Fibroblast of the aortic adventitia (primary cell): ENCODE results near the gene CAD. TPM values are rescaled to one million over a fixed set of nuclear protein-coding genes. Genes with fewer than 3 reads are reported as not detected.

Source experiments
- DNase-seq: peaks from one replicate; pipeline ENCODE4 v3.0.0-alpha.2; 2010; ENCODE audit warnings: low read depth
- H3K4me3 ChIP-seq: 2 replicates; pipeline ENCODE4 v1.5.1; 2011; ENCODE audit warnings: low read depth, mild to moderate bottlenecking, control low read depth, low read length, moderate library complexity
- total RNA-seq: library from RNA; depleted of rRNA; stranded (reverse); fragments of >200 nt; gene quantifications from 2 replicates; pipeline ENCODE4 v1.2.3, GENCODE V29; 2012; ENCODE audit warnings: low replicate concordance
- TF ChIP-seq, protein P1 (sequence below): IDR thresholded peaks from 2 replicates; pipeline ENCODE4 v1.5.1; 2011; ENCODE audit warnings: mild to moderate bottlenecking, low read length, control low read depth, inconsistent platforms; ENCODE audit not compliant: insufficient read depth

CAD gene
- total RNA-seq, 1 donor = 35.5 TPM

- TF ChIP-seq, protein P1, sequence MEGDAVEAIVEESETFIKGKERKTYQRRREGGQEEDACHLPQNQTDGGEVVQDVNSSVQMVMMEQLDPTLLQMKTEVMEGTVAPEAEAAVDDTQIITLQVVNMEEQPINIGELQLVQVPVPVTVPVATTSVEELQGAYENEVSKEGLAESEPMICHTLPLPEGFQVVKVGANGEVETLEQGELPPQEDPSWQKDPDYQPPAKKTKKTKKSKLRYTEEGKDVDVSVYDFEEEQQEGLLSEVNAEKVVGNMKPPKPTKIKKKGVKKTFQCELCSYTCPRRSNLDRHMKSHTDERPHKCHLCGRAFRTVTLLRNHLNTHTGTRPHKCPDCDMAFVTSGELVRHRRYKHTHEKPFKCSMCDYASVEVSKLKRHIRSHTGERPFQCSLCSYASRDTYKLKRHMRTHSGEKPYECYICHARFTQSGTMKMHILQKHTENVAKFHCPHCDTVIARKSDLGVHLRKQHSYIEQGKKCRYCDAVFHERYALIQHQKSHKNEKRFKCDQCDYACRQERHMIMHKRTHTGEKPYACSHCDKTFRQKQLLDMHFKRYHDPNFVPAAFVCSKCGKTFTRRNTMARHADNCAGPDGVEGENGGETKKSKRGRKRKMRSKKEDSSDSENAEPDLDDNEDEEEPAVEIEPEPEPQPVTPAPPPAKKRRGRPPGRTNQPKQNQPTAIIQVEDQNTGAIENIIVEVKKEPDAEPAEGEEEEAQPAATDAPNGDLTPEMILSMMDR = no peak
- H3K4me3 ChIP-seq = no peak overlapping the region
- no peak for DNase-seq
These were observed 21.8 kb downstream of the CAD start for GRCh38 chr2:27238976-27239375.

DNA sequence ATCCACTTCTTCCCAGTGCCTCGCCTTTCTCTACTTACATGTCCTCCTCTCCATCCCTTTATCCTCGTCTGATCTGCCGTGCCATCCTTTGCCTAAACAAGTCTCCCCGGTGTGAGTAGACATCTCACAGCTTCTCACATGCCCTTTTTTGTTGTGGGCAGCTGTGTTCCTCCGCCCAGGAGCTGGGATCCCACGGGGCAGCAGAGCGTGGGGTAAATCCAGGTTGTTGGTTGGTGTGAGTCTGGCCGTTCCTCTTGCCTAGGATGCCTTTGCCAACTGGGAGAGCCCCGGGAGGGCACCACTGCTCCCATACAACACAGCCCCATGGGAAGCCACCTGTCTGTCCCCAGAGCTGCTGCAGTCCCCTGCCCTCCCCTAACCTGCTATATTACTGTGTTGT is 23.2 kb downstream of the CAD start:
- no peak overlapping the region for H3K4me3 ChIP-seq
- TF ChIP-seq, protein P1 = no peak
- no peak for DNase-seq

GRCh38 chr2:27241761-27242613 is 24.8 kb downstream of the CAD start:
- DNase-seq = no peak
- no peak overlapping the region for H3K4me3 ChIP-seq
- TF ChIP-seq, protein P1 = no peak

GRCh38 chr2:27242614-27242951 is 25.4 kb downstream of the CAD start:
- TF ChIP-seq, protein P1 = no peak
- DNase-seq = no peak
- H3K4me3 ChIP-seq = no peak overlapping the region

- TF ChIP-seq, protein P1 = no peak
- no peak for DNase-seq
- H3K4me3 ChIP-seq = no peak overlapping the region
These were observed 26.4 kb downstream of the CAD start for GRCh38 chr2:27243391-27244130.

DNA sequence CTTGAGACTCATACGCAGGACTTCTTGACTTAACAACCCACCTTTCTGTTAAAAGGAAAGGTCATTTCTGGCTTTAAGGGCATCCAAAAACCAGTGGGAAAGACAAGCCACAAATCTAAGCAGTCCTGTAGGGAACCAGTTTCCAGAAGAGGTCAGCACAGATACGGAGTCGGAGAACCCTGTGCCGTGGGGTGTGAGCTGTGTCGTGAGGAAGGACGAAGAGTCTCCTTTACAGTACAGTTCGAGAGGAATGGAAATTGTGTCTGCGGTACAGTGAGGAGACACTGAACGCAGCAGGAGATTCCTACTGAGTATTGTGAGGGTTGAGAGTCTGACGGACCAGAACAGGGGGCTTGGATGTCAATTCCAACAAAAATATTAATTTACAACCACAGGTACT is 27.9 kb downstream of the CAD start:
- H3K4me3 ChIP-seq = no peak overlapping the region
- TF ChIP-seq, protein P1 = no peak
- no peak for DNase-seq
